ACHN (cell line): ENCODE measurements around the gene CTNNA2.

Experiments used
- DNase-seq: peaks from one replicate; pipeline ENCODE4 v3.0.0-alpha.2; 2015
- in situ Hi-C: cut with HindIII; loops from 2 replicates; pipeline ENCODE4 v1.10.0; 2017; ENCODE audit warnings: low sequenced_read_pairs, low pct_ligation_motif_present, low pct_unique_long_range_greater_than_20kb

CTNNA2 gene

GRCh38 chr2:80381666-80382065, 868.8 kb downstream of the CTNNA2 start:
- DNase-seq = no peak
- in situ Hi-C loops = no loop called here

GRCh38 chr2:80392441-80392840, 879.6 kb downstream of the CTNNA2 start:
- in situ Hi-C loops = no loop called here
- DNase-seq = no peak

- in situ Hi-C loops = no loop called here
Measured at GRCh38 chr2:80393991-80394390, 881.1 kb downstream of the CTNNA2 start.

GRCh38 chr2:80395251-80395650, 882.4 kb downstream of the CTNNA2 start:
- no peak for DNase-seq
- in situ Hi-C loops = no loop called here

More at GRCh38 chr2:80393991-80394390, 881.1 kb downstream of the CTNNA2 start:
- DNase-seq = no peak

- in situ Hi-C loops = no loop called here
Measured at GRCh38 chr2:80396276-80396675, 883.4 kb downstream of the CTNNA2 start.

GRCh38 chr2:80403081-80403480, 890.2 kb downstream of the CTNNA2 start:
- DNase-seq = no peak
- in situ Hi-C loops = no loop called here

More at GRCh38 chr2:80396276-80396675, 883.4 kb downstream of the CTNNA2 start:
- no peak for DNase-seq

GRCh38 chr2:80407377-80407776, 894.5 kb downstream of the CTNNA2 start:
- in situ Hi-C loops = no loop called here
- no peak for DNase-seq

- DNase-seq = no peak
- in situ Hi-C loops = no loop called here
Measured at GRCh38 chr2:80410346-80410745, 897.5 kb downstream of the CTNNA2 start.

GRCh38 chr2:80413136-80413535, 900.3 kb downstream of the CTNNA2 start:
- in situ Hi-C loops = no loop called here
- no peak for DNase-seq

GRCh38 chr2:80417737-80418136, 904.9 kb downstream of the CTNNA2 start:
- in situ Hi-C loops = no loop called here
- no peak for DNase-seq

GRCh38 chr2:80420530-80421208, 907.8 kb downstream of the CTNNA2 start:
- in situ Hi-C loops = no loop called here

GRCh38 chr2:80429251-80429650, 916.4 kb downstream of the CTNNA2 start:
- in situ Hi-C loops = no loop called here
- DNase-seq = no peak

More at GRCh38 chr2:80420530-80421208, 907.8 kb downstream of the CTNNA2 start:
- no peak for DNase-seq

GRCh38 chr2:80437959-80438358, 925.1 kb downstream of the CTNNA2 start:
- no peak for DNase-seq
- in situ Hi-C loops = no loop called here

GRCh38 chr2:80438686-80439085, 925.8 kb downstream of the CTNNA2 start:
- in situ Hi-C loops = no loop called here
- DNase-seq = no peak

GRCh38 chr2:80454628-80455027, 941.8 kb downstream of the CTNNA2 start:
- in situ Hi-C loops = no loop called here
- no peak for DNase-seq

- no peak for DNase-seq
- in situ Hi-C loops = no loop called here
Measured at GRCh38 chr2:80459028-80459427, 946.2 kb downstream of the CTNNA2 start.

- in situ Hi-C loops = no loop called here
- no peak for DNase-seq
Measured at GRCh38 chr2:80461505-80462197, 948.8 kb downstream of the CTNNA2 start.

- in situ Hi-C loops = no loop called here
- no peak for DNase-seq
Measured at GRCh38 chr2:80462654-80463053, 949.8 kb downstream of the CTNNA2 start.

GRCh38 chr2:80464275-80464674, 951.4 kb downstream of the CTNNA2 start:
- in situ Hi-C loops = no loop called here
- no peak for DNase-seq

GRCh38 chr2:80467262-80467811, 954.5 kb downstream of the CTNNA2 start:
- no peak for DNase-seq
- in situ Hi-C loops = no loop called here
